NCI-H460 (cell line): ENCODE results near the gene GAS2L3. TPM values are rescaled to one million over a fixed set of nuclear protein-coding genes. Genes with fewer than 3 reads are reported as not detected.
"Not testable (repeated sequence)": the region's sequence is repeated elsewhere in the genome, so short reads cannot be mapped to it uniquely, and the experiment has no call there.

ENCODE experiments used
- DNase-seq: peaks from one replicate; pipeline ENCODE4 v3.0.0-alpha.2; 2016; ENCODE audit warnings: low read depth; ENCODE audit errors: extremely low read depth
- polyA plus RNA-seq: library from polyadenylated mRNA; depleted of rRNA; stranded (reverse); fragments of >200 nt; gene quantifications from 2 replicates; pipeline ENCODE4 v1.2.3, GENCODE V29; 2014; cell fraction: nucleus; rRNA removed
- total RNA-seq: library from RNA; depleted of rRNA; stranded (reverse); fragments of >200 nt; shearing (Covaris generic); gene quantifications from 2 replicates; pipeline ENCODE4 v1.2.3, GENCODE V29; 2014; rRNA removed

The GAS2L3 gene
- 27.1 and 33.7 TPM in 2 replicates for total RNA-seq
- 18.4 and 34.8 TPM in 2 replicates for polyA plus RNA-seq

- peak; percentile 81 for DNase-seq
Measured at GRCh38 chr12:100573292-100574186, at the start of gene GAS2L3. TSS of gene GAS2L3 (plus strand) at chr12:100573684. CDS start at chr12:100594905, 21,221 bp downstream.

GRCh38 chr12:100528034-100528433 lies 45.5 kb upstream of the GAS2L3 start:
- no peak for DNase-seq

- DNase-seq, result no peak
Measured at GRCh38 chr12:100528471-100529127, 44.9 kb upstream of the GAS2L3 start.

DNA sequence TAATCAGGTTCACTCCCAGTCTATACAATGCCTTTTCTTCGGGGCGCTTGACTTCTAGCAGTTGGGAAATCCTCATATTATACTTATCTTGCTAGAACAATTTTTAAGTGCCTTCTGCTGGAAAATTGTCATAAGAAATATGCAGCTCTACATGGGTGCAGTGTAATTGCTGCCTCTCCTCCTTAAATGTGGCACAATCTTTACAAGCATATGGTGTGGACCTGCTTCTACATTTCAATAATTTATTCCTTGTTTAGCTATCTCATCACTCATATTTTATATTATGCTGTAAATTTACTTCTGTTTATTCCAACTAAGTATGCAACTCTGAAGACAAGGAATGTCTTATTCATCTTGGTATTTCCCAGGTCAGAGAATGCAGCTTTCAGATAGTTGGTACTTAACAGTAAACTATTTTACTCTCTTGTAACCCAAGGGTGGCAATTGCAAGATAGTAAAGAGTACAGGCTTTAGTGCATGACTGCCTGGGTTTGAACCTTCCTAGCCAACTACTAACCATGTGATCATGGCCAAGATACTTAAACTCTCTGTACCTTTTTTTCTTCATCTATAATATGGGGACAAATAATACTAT lies 43.6 kb upstream of the GAS2L3 start:
- no peak for DNase-seq

GRCh38 chr12:100533376-100533775 lies 40.1 kb upstream of the GAS2L3 start:
- DNase-seq, result no peak

GRCh38 chr12:100534625-100535227 lies 38.8 kb upstream of the GAS2L3 start:
- no peak for DNase-seq

GRCh38 chr12:100539202-100539601 lies 34.3 kb upstream of the GAS2L3 start:
- peak; percentile 41 for DNase-seq

- DNase-seq, result no peak
Measured at GRCh38 chr12:100544165-100544564, 29.3 kb upstream of the GAS2L3 start.

- no peak for DNase-seq
Measured at GRCh38 chr12:100545092-100545491, 28.4 kb upstream of the GAS2L3 start.

GRCh38 chr12:100553936-100554335 lies 19.5 kb upstream of the GAS2L3 start:
- DNase-seq, result no peak

GRCh38 chr12:100554608-100555077 lies 18.8 kb upstream of the GAS2L3 start:
- peak; percentile 84 for DNase-seq

DNA sequence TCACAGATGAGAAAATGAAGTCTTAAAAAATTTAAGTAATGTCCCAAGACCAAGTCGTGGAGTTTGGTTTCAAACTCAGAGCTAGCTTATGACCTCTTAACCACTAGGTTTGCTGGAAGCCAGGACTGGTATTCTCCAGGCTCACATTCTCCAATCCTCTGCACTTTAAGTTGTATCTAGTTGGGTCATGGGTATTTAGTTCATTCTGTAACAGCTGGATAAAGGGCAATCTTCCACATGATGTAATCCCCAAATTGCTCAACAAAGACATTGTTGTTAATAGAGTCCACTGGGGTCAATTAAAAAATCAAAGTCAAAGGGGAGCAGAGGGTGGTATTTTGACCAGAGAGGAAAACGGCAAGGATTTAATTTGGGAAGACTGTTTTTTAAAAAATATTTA lies 17.8 kb upstream of the GAS2L3 start:
- no peak for DNase-seq

- DNase-seq, result no peak
Measured at GRCh38 chr12:100557357-100557756, 16.1 kb upstream of the GAS2L3 start.

DNA sequence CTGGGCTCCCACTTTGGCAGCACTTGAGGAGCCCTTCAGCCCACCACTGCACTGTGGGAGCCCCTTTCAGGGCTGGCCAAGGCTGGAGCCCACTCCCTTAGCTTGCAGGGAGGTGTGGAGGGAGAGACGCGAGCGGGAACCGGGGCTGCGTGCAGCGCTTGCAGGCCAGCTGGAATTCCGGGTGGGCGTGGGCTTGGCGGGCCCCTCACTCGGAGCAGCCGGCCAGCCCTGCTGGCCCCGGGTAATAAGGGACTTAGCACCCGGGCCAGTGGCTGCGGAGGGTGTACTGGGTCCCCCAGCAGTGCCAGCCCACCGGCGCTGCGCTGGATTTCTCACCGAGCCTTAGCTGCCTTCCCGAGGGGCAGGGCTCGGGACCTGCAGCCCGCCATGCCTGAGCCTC lies 14.2 kb upstream of the GAS2L3 start:
- DNase-seq, result not testable (repeated sequence)

DNA sequence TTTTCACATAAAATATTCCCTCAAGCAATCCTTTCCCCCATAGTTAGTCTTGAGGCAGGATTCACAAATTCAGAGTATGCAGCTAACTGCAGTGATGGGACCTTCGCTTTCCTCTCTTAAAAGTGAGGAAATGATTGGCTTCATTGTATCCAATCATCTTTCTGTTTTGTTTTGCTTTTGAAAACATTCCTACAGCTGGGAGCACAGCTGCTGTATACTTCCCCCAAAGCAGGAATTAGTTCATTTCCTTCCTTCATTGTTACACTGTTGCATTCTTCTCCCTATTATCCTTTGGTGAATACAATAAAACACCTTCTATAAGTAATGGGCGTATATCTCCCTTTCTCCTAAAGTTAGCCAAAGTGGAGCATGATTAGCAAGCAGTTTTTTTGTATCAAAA lies 9.4 kb upstream of the GAS2L3 start:
- no peak for DNase-seq

- DNase-seq, result no peak
Measured at GRCh38 chr12:100564905-100565467, 8.5 kb upstream of the GAS2L3 start.

- DNase-seq, result no peak
Measured at GRCh38 chr12:100565987-100566545, 7.4 kb upstream of the GAS2L3 start.

DNA sequence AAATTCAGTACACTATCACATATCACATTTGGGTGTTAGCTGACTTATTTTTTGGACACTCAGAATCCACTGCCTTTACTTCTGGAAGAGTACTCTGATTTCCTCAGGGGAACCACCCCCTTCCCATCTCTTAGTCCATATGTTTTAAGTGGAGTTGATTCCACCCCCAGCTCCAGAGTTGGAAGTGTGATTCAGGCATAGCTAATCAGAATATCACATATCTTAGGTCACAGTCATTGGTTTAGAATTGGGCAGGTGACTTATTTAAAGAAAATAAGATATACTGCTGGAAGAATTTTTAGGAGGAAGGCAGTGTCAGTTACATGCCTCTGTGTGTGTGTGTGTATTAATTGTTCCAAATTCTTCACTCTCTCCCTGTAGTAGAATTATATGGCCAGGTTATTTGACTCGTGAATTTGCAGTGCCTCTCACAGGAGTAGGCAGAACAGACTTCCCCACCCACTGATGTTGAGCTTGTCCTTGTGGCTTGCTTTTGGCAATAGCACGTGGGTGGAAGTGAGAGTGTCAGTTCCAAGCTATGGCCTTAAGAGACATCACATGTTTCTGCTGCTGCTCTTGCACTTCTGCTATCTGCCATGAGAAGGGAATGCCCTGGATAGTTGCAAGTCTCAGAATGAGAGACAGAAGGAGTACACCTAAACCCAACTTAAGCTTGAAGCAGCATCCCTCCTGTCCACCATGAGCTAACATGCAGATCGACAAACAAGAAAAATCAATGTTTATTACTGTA lies 6.4 kb upstream of the GAS2L3 start:
- DNase-seq, result no peak

GRCh38 chr12:100567945-100568344 lies 5.5 kb upstream of the GAS2L3 start:
- DNase-seq, result no peak
